ENCODE results near the gene IFT57. TPM values are rescaled to one million over a fixed set of nuclear protein-coding genes. Genes with fewer than 3 reads are reported as not detected.

The IFT57 gene
- total and polyA plus RNA-seq, 10 of the 15 experiments (the other 5 are each of a cell fraction or from before 2014, with no cell fraction given), result 1.8 to 25.0 (median 7.5) TPM

GRCh38 chr3:108183971-108184370, 38.3 kb downstream of the IFT57 start:
- FAIRE-seq, result no peak
- intact Hi-C loops (cut with micrococcal nuclease; ENCODE audit: unreplicated experiment), result no loop called here

More at GRCh38 chr3:108183971-108184370, 38.3 kb downstream of the IFT57 start:
- Histone ChIP-seq H3K79me2 (ENCODE audit: control insufficient read depth, insufficient read depth, low read length) (no peaks in the 10 kb centered on the region), H3K4me2 (ENCODE audit: control insufficient read depth, insufficient read depth) (no peak overlapping the region), H3K27ac (ENCODE audit: control insufficient read depth, insufficient read depth) (no peak overlapping the region), H3K36me3 (ENCODE audit: control insufficient read depth in 2 of 2, insufficient read depth in 2 of 2, low read length in 1 of 2) (no peaks in the 10 kb centered on the region), H3K9ac (ENCODE audit: control insufficient read depth, insufficient read depth, low read length) (no peak overlapping the region), H4K20me1 (ENCODE audit: control insufficient read depth, insufficient read depth) (no peaks in the 10 kb centered on the region), H3K27me3 (replicated peaks in 1 of 2; ENCODE audit: control insufficient read depth in 2 of 2, insufficient read depth in 2 of 2, low read length in 1 of 2) (no peaks in the 10 kb centered on the region), H2AFZ (ENCODE audit: control insufficient read depth, low read depth, low read length) (no peak overlapping the region), H3K4me3 (no peak overlapping the region), H3K9me3 (replicated peaks; ENCODE audit: control insufficient read depth, insufficient read depth, low read length) (peaks cover 2% of the 10 kb centered on the region; the same call in 2 of the 3 replicates), H3K4me1 (ENCODE audit: control insufficient read depth, insufficient read depth, low read length) (no peaks in the 10 kb centered on the region)
- ChIA-PET CTCF (no interaction called here), POLR2A (no interaction called here), SMC1A (ENCODE audit: uncharacterized antibody, unreplicated experiment) (no interaction called here), RAD21 (ENCODE audit: unreplicated experiment) (no interaction called here)
- TF ChIP-seq RUNX3 (IDR thresholded peaks at IDR 0.05; ENCODE audit: low read length) (no peak), RCOR1 (conservative IDR thresholded peaks at IDR 0.05; ENCODE audit: low read depth, low read length) (no peak), CBX5 (IDR thresholded peaks at IDR 0.05; ENCODE audit: low read depth) (no peak), RAD51 (IDR thresholded peaks at IDR 0.05) (no peak), ESRRA (IDR thresholded peaks at IDR 0.05; ENCODE audit: low read length) (no peak), IKZF2 (IDR thresholded peaks at IDR 0.05) (no peak), PAX5 (IDR thresholded peaks at IDR 0.05; ENCODE audit: borderline replicate concordance, low read depth, low read length) (no peak), CHD2 (IDR thresholded peaks at IDR 0.05; ENCODE audit: borderline replicate concordance, low read depth, low read length) (no peak), STAT3 (IDR thresholded peaks at IDR 0.05; ENCODE audit: low read depth, low read length) (no peak), SIN3A (IDR thresholded peaks at IDR 0.05; ENCODE audit: low read depth, low read length) (no peak), CUX1 (IDR thresholded peaks at IDR 0.05; ENCODE audit: insufficient replicate concordance, low read depth, low read length) (no peak), MTA2 (IDR thresholded peaks at IDR 0.05; ENCODE audit: low read depth) (no peak), TCF7 (IDR thresholded peaks at IDR 0.05; ENCODE audit: borderline replicate concordance) (no peak), TAF1 (IDR thresholded peaks at IDR 0.05; ENCODE audit: borderline replicate concordance, low read depth, low read length) (no peak), MYB (IDR thresholded peaks at IDR 0.05; ENCODE audit: borderline replicate concordance, low read depth, low read length) (no peak)
- TF ChIP-seq, protein P1, sequence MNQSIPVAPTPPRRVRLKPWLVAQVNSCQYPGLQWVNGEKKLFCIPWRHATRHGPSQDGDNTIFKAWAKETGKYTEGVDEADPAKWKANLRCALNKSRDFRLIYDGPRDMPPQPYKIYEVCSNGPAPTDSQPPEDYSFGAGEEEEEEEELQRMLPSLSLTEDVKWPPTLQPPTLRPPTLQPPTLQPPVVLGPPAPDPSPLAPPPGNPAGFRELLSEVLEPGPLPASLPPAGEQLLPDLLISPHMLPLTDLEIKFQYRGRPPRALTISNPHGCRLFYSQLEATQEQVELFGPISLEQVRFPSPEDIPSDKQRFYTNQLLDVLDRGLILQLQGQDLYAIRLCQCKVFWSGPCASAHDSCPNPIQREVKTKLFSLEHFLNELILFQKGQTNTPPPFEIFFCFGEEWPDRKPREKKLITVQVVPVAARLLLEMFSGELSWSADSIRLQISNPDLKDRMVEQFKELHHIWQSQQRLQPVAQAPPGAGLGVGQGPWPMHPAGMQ (IDR thresholded peaks at IDR 0.05; ENCODE audit: borderline replicate concordance), result no peak
- in situ Hi-C loops (cut with MboI), result no loop called here
- 75% methylated on average over 2 of the region's 2 CpGs for WGBS (ENCODE audit: insufficient coverage, insufficient replicate concordance, low lambda C conversion rate, missing lambda C conversion rate)
- ATAC-seq (no peak), DNase-seq (ENCODE audit: low read depth, low spot score) (no peak)
- no TSS peak for BruUV-seq (replicated peaks)
